GM12878 (cell line): ENCODE results near the gene CTIF.

Experiments used
- CREB1 ChIP-seq: IDR thresholded peaks from 2 replicates; pipeline ENCODE4 v1.6.1; 2012; ENCODE audit warnings: low read depth, mild to moderate bottlenecking, inconsistent platforms
- ELK1 ChIP-seq: IDR thresholded peaks from 2 replicates; pipeline ENCODE4 v1.6.1; 2012; ENCODE audit warnings: low read depth, low read length, improper control_type of control experiment
- NFYB ChIP-seq: IDR thresholded peaks from 2 replicates; pipeline ENCODE4 v1.6.1; 2011; ENCODE audit warnings: low read depth, mild to moderate bottlenecking, low read length, improper control_type of control experiment, moderate library complexity; ENCODE audit not compliant: insufficient read depth
- POLR2A ChIP-seq: IDR thresholded peaks from 2 replicates; pipeline ENCODE4 v1.6.1; 2011; ENCODE audit warnings: low read depth, mild to moderate bottlenecking, low read length
- ZNF274 ChIP-seq: IDR thresholded peaks from one replicate; pipeline ENCODE4 v1.8.0; 2011; ENCODE audit not compliant: insufficient read length, insufficient read depth
- TF ChIP-seq, protein P1 (sequence below): fragments of 450-650 bp; IDR thresholded peaks from 2 replicates; pipeline ENCODE4 v1.6.1; 2018; ENCODE audit warnings: mild to moderate bottlenecking, low read depth, moderate library complexity; ENCODE audit not compliant: partially characterized antibody
- TF ChIP-seq, protein P2 (sequence below), 3 experiments: IDR thresholded peaks in 2 of 3; conservative IDR thresholded peaks in 1 of 3; 2 replicates each; pipeline ENCODE4 v1.5.1; 2011; ENCODE audit warnings: low read depth in 3 of 3, low read length in 3 of 3, mild to moderate bottlenecking in 3 of 3, control low read depth in 2 of 3, moderate library complexity in 2 of 3, inconsistent platforms in 1 of 3, mixed read lengths in 1 of 3; ENCODE audit not compliant: control insufficient read depth in 2 of 3, insufficient read depth in 1 of 3; ENCODE audit errors: extremely low read depth in 1 of 3
- TF ChIP-seq, protein P3 (sequence below): fragments of 450-650 bp; IDR thresholded peaks from 2 replicates; pipeline ENCODE4 v1.6.1; 2017; ENCODE audit warnings: mild to moderate bottlenecking

DNA sequence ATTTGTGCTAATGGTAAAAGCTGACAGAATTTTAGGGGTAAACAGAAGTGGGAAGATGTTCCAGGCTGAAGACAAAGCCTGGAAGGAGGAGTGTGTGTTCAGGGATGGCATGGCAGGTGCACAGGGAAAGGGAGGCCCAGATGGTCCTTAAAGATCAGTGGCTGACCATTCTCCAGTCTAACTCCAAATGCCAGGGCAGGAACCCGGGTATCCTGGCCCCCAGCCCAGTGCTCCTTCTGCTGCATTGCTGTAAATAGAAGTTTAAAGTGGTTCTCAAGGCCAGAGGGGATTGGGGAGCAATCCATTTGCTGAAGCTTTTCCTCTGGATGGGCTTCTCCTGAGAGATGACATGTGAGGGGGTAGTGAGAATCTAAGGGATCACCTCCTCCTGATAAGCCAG, 158.6 kb downstream of the CTIF start:
- TF ChIP-seq, protein P1, sequence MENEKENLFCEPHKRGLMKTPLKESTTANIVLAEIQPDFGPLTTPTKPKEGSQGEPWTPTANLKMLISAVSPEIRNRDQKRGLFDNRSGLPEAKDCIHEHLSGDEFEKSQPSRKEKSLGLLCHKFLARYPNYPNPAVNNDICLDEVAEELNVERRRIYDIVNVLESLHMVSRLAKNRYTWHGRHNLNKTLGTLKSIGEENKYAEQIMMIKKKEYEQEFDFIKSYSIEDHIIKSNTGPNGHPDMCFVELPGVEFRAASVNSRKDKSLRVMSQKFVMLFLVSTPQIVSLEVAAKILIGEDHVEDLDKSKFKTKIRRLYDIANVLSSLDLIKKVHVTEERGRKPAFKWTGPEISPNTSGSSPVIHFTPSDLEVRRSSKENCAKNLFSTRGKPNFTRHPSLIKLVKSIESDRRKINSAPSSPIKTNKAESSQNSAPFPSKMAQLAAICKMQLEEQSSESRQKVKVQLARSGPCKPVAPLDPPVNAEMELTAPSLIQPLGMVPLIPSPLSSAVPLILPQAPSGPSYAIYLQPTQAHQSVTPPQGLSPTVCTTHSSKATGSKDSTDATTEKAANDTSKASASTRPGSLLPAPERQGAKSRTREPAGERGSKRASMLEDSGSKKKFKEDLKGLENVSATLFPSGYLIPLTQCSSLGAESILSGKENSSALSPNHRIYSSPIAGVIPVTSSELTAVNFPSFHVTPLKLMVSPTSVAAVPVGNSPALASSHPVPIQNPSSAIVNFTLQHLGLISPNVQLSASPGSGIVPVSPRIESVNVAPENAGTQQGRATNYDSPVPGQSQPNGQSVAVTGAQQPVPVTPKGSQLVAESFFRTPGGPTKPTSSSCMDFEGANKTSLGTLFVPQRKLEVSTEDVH: no peak
- TF ChIP-seq ELK1 (no peak), CREB1 (no peak), POLR2A (no peak), ZNF274 (no peak), NFYB (no peak)
- TF ChIP-seq, protein P2, sequence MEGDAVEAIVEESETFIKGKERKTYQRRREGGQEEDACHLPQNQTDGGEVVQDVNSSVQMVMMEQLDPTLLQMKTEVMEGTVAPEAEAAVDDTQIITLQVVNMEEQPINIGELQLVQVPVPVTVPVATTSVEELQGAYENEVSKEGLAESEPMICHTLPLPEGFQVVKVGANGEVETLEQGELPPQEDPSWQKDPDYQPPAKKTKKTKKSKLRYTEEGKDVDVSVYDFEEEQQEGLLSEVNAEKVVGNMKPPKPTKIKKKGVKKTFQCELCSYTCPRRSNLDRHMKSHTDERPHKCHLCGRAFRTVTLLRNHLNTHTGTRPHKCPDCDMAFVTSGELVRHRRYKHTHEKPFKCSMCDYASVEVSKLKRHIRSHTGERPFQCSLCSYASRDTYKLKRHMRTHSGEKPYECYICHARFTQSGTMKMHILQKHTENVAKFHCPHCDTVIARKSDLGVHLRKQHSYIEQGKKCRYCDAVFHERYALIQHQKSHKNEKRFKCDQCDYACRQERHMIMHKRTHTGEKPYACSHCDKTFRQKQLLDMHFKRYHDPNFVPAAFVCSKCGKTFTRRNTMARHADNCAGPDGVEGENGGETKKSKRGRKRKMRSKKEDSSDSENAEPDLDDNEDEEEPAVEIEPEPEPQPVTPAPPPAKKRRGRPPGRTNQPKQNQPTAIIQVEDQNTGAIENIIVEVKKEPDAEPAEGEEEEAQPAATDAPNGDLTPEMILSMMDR (IDR thresholded peaks at IDR 0.05 in 2 of 3, conservative IDR thresholded peaks at IDR 0.05 in 1 of 3; ENCODE audit: control insufficient read depth in 2 of 3, extremely low read depth in 1 of 3, insufficient read depth in 1 of 3, low read depth in 3 of 3, low read length in 3 of 3): no peak
- TF ChIP-seq, protein P3, sequence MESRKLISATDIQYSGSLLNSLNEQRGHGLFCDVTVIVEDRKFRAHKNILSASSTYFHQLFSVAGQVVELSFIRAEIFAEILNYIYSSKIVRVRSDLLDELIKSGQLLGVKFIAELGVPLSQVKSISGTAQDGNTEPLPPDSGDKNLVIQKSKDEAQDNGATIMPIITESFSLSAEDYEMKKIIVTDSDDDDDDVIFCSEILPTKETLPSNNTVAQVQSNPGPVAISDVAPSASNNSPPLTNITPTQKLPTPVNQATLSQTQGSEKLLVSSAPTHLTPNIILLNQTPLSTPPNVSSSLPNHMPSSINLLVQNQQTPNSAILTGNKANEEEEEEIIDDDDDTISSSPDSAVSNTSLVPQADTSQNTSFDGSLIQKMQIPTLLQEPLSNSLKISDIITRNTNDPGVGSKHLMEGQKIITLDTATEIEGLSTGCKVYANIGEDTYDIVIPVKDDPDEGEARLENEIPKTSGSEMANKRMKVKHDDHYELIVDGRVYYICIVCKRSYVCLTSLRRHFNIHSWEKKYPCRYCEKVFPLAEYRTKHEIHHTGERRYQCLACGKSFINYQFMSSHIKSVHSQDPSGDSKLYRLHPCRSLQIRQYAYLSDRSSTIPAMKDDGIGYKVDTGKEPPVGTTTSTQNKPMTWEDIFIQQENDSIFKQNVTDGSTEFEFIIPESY: no peak
